C4-2B (cell line): ENCODE measurements around the gene ERI3.

ENCODE experiments used
- H3K27ac ChIP-seq: fragments of 450-650 bp; 2 replicates; pipeline ENCODE4 v1.5.1; 2017
- CTCF ChIP-seq: fragments of 450-650 bp; conservative IDR thresholded peaks from 2 replicates; pipeline ENCODE4 v1.5.1; 2017; ENCODE audit warnings: mild to moderate bottlenecking
- ZFX ChIP-seq: fragments of 450-650 bp; IDR thresholded peaks from 2 replicates; pipeline ENCODE4 v1.6.1; 2017

ERI3 gene

DNA sequence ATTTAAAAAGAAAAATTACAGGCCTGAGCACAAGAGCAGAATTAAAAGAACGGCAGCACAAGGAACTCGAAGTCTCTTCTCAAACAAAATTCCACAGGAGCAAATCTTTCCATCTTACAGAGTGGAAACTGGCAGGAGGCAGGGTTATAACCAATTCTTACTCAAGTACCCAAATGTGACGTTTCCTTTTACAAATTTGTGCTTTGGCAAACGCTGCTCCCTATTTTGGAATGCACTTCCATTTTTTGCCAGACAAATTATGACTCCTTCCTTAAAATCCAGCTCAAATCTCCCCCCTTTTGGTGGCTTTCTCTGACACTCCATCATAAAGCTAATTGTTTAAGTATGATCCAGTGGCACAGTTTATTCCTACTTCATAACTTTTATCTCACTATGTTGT is 7.8 kb downstream of the ERI3 start:
- no peak for TF ChIP-seq ZFX
- no peak for TF ChIP-seq CTCF
- H3K27ac ChIP-seq, result no peak overlapping the region

DNA sequence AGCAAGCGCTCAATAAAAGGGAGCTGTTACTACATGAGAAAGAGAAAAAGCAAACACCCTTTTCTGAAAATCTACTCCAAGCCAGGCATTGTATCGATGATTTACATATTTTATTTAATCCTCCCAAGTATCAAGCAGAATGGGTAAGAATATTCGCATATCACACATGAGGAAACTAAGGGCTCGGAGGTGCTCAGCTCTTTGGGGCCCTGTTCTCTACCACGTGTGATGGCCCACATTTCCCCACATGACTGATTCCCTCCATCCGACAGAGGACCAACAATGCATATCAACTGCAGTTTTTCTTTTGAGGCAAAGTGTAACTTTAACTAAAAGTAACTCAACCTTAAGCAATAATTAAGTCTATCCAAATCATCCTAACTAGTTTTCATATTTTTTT is 8.2 kb downstream of the ERI3 start:
- H3K27ac ChIP-seq, result no peak overlapping the region
- no peak for TF ChIP-seq ZFX
- TF ChIP-seq CTCF, result no peak

- peak overlapping the region; percentile 16 for H3K27ac ChIP-seq
- TF ChIP-seq CTCF (no peak), ZFX (no peak)
Measured at GRCh38 chr1:44346184-44346583, 8.9 kb downstream of the ERI3 start.

- H3K27ac ChIP-seq, result peak overlapping the region; percentile 16; the same call in 1 of the 2 replicates
Measured at GRCh38 chr1:44345187-44345775, 9.8 kb downstream of the ERI3 start.

DNA sequence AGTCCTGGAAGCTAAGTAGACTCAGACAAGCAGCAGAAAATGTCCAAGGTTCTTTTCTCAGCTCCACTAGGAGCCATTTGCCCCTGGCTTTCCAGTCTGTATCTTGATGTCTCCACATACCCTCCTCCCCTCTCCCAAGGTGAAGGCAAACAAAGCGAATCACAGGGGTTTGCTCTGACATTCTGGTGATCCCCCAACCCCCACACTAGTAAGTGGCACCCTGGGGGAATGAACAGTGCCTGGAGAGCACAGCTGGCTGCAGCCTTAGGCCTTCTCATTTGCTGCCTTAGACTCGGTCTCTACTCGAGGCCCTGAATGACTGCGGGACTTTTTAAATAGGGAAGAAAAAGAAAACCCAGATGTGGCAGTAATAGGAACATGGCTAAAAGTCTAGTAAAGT is 15.3 kb downstream of the ERI3 start:
- no peak for TF ChIP-seq ZFX
- H3K27ac ChIP-seq, result no peak overlapping the region

More at GRCh38 chr1:44345187-44345775, 9.8 kb downstream of the ERI3 start:
- no peak for TF ChIP-seq ZFX
- TF ChIP-seq CTCF, result no peak

- TF ChIP-seq ZFX, result no peak
- no peak for TF ChIP-seq CTCF
- H3K27ac ChIP-seq, result no peak overlapping the region
Measured at GRCh38 chr1:44338136-44338535, 16.9 kb downstream of the ERI3 start.

DNA sequence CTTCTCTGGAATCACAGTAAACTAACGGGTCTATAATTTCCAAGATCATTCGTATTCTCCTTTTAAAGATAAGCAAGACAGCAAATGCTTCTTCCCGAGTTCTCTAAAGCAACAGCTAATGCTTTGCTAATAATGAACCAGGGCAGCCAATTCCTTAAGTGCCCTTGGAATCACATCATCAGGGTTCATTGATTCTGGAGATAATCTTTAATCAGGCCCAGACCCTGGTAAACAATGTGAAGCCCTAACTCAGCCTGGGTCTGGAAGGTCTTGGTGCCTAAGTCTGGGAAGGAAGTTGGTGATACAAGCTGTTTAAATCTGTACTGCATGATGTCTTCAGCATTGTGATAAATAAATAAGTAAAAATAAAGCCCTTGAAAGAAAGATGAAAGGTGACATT is 18.4 kb downstream of the ERI3 start:
- no peak overlapping the region for H3K27ac ChIP-seq
- TF ChIP-seq ZFX (no peak), CTCF (no peak)

DNA sequence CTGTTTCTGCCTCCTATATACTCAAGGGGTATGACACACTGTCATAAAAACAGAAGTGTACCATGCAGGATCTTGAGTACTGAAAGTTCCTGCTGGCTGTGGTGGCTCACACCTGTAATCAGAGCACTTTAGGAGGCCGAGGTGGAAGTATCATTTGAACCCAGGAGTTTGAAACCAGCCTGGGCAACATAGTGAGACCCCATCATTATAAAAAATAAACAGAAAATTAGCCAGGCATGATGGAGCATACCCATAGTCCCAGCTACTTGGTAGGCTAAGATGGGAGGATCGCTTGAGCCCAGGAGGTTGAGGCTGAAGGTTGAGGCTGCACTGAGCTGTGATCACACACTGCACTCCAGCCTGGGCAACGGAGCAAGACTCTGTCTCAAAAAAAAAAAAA is 20.1 kb downstream of the ERI3 start:
- H3K27ac ChIP-seq, result no peak overlapping the region
- no peak for TF ChIP-seq CTCF
- no peak for TF ChIP-seq ZFX
